Stomach smooth muscle (tissue), 2 donors: Measurements from ENCODE around the gene RCN1.

Experiments
- H3K27ac ChIP-seq: one replicate; pipeline ENCODE4 v1.7.0; 2013; ENCODE audit warnings: mild to moderate bottlenecking, low read length, inconsistent platforms
- H3K27me3 ChIP-seq, 2 donors: one replicate each; pipeline ENCODE4 v1.7.0; 2013; ENCODE audit warnings: low read length in 2 of 2; ENCODE audit not compliant: insufficient read depth in 2 of 2, control insufficient read depth in 1 of 2
- H3K36me3 ChIP-seq, 2 donors: one replicate each; pipeline ENCODE4 v1.7.0; 2013; ENCODE audit warnings: low read length in 2 of 2; ENCODE audit not compliant: control insufficient read depth in 2 of 2, insufficient read depth in 2 of 2
- H3K4me1 ChIP-seq: one replicate; pipeline ENCODE4 v1.7.0; 2013; ENCODE audit warnings: low read length; ENCODE audit not compliant: control insufficient read depth, insufficient read depth
- H3K4me3 ChIP-seq, 2 donors: one replicate each; pipeline ENCODE4 v1.7.0; 2013; ENCODE audit warnings: low read length in 2 of 2
- H3K9ac ChIP-seq, 2 donors: one replicate each; pipeline ENCODE4 v1.7.0; 2013; ENCODE audit warnings: low read length in 2 of 2, mild to moderate bottlenecking in 1 of 2
- H3K9me3 ChIP-seq, 2 donors: one replicate each; pipeline ENCODE4 v1.7.0; 2013; ENCODE audit warnings: low read length in 2 of 2; ENCODE audit not compliant: control insufficient read depth in 2 of 2
- donor health status: healthy.
- donor health status: Pancreatic carcinoma.

The RCN1 gene

GRCh38 chr11:32080361-32080980 is 10.4 kb upstream of the RCN1 start:
- Histone ChIP-seq H3K9ac (no peak overlapping the region), H3K27ac (no peak overlapping the region)

GRCh38 chr11:32081129-32081641 is 9.7 kb upstream of the RCN1 start:
- Histone ChIP-seq H3K27ac (no peak overlapping the region), H3K27me3 (peaks cover 0 to 2% of the 10 kb centered on the region in 2 donors), H3K4me1 (no peaks in the 10 kb centered on the region), H3K4me3 (no peak overlapping the region), H3K9me3 (no peaks in the 10 kb centered on the region), H3K9ac (no peak overlapping the region), H3K36me3 (no peaks in the 10 kb centered on the region)

More at GRCh38 chr11:32080361-32080980, 10.4 kb upstream of the RCN1 start:
- Histone ChIP-seq H3K9me3 (no peaks in the 10 kb centered on the region), H3K4me1 (no peaks in the 10 kb centered on the region), H3K27me3 (peaks cover 0 to 2% of the 10 kb centered on the region in 2 donors), H3K4me3 (no peak overlapping the region), H3K36me3 (no peaks in the 10 kb centered on the region)

- Histone ChIP-seq H3K9ac (no peak overlapping the region), H3K27me3 (peaks cover 2 to 4% of the 10 kb centered on the region in 2 donors), H3K4me3 (no peak overlapping the region), H3K9me3 (no peaks in the 10 kb centered on the region), H3K27ac (no peak overlapping the region), H3K4me1 (no peaks in the 10 kb centered on the region), H3K36me3 (no peaks in the 10 kb centered on the region)
These were observed 9.0 kb upstream of the RCN1 start for GRCh38 chr11:32081901-32082300.

DNA sequence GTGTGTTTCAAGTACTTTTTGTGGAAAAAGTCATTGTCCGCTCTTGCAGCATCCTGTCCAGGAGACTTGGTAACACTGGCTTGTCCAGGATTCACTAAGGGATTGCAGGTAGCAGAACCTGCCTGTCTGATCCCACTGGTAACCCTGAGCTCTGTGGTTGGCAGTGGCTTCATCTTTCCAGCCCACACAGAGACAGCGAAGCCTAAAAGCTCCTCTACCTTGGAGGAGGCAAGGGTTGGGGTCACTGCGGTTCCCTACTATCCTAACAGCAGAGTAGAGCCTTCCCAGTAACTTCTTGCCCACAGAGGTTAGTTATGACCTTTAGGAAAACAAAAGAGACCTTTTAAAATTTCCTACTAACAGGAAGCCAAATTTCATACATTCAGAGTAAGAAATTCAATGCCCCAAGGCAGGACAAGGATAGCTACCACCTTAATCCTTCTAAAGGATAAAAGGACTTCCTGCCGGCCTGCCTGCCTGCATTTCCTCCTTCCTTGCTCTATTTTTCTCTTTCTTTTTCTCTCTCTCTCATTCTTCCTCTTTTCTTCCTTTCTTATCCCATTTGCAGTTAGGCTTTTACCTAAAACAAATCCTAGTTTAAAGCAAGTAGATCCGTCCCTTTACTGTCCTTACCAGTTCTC is 8.4 kb upstream of the RCN1 start:
- no peaks in the 10 kb centered on the region for H3K4me1 ChIP-seq
- H3K27ac ChIP-seq, result no peak overlapping the region
- H3K9ac ChIP-seq, result no peak overlapping the region
- peaks cover 2 to 4% of the 10 kb centered on the region in 2 donors for H3K27me3 ChIP-seq
- H3K9me3 ChIP-seq, result no peaks in the 10 kb centered on the region
- no peaks in the 10 kb centered on the region for H3K36me3 ChIP-seq
- H3K4me3 ChIP-seq, result no peak overlapping the region

DNA sequence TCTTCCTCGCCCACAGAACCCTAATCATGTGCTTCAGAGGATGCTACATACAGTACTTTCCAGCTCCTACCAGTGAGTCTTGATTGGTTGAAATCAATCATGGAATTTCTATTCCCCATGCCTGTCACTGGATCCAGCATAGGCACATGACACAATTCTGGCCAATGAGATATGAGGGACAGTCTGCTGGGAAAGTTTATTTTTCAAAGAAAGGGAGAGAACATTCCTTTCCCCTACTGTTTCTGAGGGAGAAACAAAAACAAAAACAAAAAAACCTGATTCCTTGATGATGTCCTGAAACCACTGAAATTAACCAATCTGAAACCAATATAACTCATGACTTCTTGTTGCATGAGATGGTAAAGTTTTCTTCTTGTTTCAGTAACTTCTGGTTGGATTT is 3.3 kb upstream of the RCN1 start:
- H3K36me3 ChIP-seq, result no peaks in the 10 kb centered on the region
- peaks cover 20% of the 10 kb centered on the region for H3K4me1 ChIP-seq
- H3K9ac ChIP-seq, result no peak overlapping the region
- H3K4me3 ChIP-seq, result no peak overlapping the region
- no peaks in the 10 kb centered on the region for H3K9me3 ChIP-seq
- H3K27ac ChIP-seq, result no peak overlapping the region
- H3K27me3 ChIP-seq, result peaks cover 0 to 4% of the 10 kb centered on the region in 2 donors

- no peaks in the 10 kb centered on the region for H3K9me3 ChIP-seq
These were observed 2.5 kb upstream of the RCN1 start for GRCh38 chr11:32088117-32088941.

GRCh38 chr11:32092581-32093170 is 1.8 kb downstream of the RCN1 start:
- peak overlapping the region; percentile 46 to 85 for H3K4me3 ChIP-seq
- peaks cover 26% of the 10 kb centered on the region for H3K4me1 ChIP-seq
- H3K9me3 ChIP-seq, result no peaks in the 10 kb centered on the region
- H3K9ac ChIP-seq, result no peak overlapping the region
- H3K27me3 ChIP-seq, result no peaks in the 10 kb centered on the region
- H3K36me3 ChIP-seq, result peaks cover 0 to 5% of the 10 kb centered on the region in 2 donors
- H3K27ac ChIP-seq, result no peak overlapping the region

More at GRCh38 chr11:32088117-32088941, 2.5 kb upstream of the RCN1 start:
- no peak overlapping the region for H3K4me3 ChIP-seq
- peaks cover 26% of the 10 kb centered on the region for H3K4me1 ChIP-seq
- H3K27me3 ChIP-seq, result peaks cover 0 to 4% of the 10 kb centered on the region in 2 donors
- H3K36me3 ChIP-seq, result no peaks in the 10 kb centered on the region
- no peak overlapping the region for H3K27ac ChIP-seq
- no peak overlapping the region for H3K9ac ChIP-seq

DNA sequence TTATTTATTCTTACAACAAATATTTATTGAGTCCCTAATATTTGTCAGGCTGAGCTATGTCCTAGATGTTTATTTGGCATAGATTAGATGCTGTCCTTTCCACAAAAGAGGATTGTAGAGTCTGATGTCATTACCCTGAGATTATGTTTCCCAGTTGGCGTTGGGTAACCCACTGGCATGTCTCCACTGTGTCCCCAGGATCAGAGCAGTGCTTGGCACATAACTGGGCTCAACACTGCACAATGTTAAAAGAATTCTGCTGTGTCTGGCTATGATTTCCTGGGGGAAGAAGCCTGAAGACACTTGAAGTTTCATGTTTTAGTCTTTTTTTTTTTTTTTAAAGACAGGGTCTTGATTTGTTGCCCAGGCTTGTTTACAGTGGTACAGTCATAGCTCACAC is 4.0 kb downstream of the RCN1 start:
- Histone ChIP-seq H3K9ac (no peak overlapping the region), H3K4me3 (no peak overlapping the region), H3K27me3 (no peaks in the 10 kb centered on the region), H3K4me1 (peaks cover 22% of the 10 kb centered on the region), H3K27ac (no peak overlapping the region), H3K36me3 (peaks cover 8 to 13% of the 10 kb centered on the region in 2 donors), H3K9me3 (no peaks in the 10 kb centered on the region)

DNA sequence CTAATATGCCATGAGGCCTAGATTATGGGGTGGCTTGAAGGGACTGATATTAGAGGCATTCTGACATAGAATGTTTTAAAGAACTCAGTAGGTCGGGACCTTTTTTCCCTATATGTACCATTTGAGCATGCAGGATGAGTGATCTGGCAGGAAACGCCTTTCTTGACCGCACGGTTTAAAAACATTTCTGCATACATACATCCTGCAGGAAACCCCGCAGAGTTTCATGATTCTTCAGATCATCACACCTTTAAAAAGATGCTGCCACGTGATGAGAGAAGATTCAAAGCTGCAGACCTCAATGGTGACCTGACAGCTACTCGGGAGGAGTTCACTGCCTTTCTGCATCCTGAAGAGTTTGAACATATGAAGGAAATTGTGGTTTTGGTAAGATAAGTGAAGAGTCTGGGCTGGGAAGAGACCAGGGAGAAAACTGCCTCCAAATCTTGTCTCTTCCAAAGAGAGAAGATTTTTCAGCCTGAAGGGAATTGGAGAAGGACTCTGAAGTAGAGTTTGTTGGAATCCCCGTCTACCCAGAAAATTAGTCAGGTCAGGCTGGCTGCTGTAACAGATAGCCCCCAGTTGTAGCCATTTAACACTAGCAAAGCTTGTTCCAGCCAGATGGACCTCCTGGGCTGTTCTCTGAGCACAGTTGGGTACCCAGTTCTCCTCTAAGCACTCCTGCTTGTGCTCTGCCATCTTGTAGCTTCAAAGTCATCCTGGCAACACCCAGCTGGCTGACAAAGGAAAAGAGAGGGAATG is 7.4 kb downstream of the RCN1 start:
- Histone ChIP-seq H3K27ac (no peak overlapping the region), H3K4me1 (peaks cover 3% of the 10 kb centered on the region), H3K36me3 (peaks cover 28 to 37% of the 10 kb centered on the region in 2 donors), H3K9ac (no peak overlapping the region), H3K9me3 (no peaks in the 10 kb centered on the region), H3K27me3 (no peaks in the 10 kb centered on the region), H3K4me3 (no peak overlapping the region)

GRCh38 chr11:32099516-32099915 is 8.6 kb downstream of the RCN1 start:
- Histone ChIP-seq H3K9me3 (no peaks in the 10 kb centered on the region), H3K4me1 (peaks cover 3% of the 10 kb centered on the region), H3K9ac (no peak overlapping the region), H3K27ac (no peak overlapping the region), H3K36me3 (peaks cover 36 to 43% of the 10 kb centered on the region in 2 donors), H3K4me3 (no peak overlapping the region), H3K27me3 (no peaks in the 10 kb centered on the region)
